Loucy (cell line): ENCODE results near the gene FUBP1.

ENCODE experiments used
- H2AFZ ChIP-seq: fragments of 200-600 bp; sonication (generic); 2 replicates; pipeline ENCODE4 v1.6.0; 2016; ENCODE audit warnings: antibody characterized with exemption, mild to moderate bottlenecking, low read length, moderate library complexity
- H3F3A ChIP-seq: fragments of 200-600 bp; 2 replicates; pipeline ENCODE4 v1.6.0; 2016; ENCODE audit warnings: antibody characterized with exemption, low read depth, mild to moderate bottlenecking
- H3K27me3 ChIP-seq: fragments of 200-600 bp; sonication (generic); 2 replicates; pipeline ENCODE4 v1.6.1; 2014; ENCODE audit warnings: low read length, mild to moderate bottlenecking; ENCODE audit not compliant: insufficient read depth, poor library complexity, severe bottlenecking
- H3K36me3 ChIP-seq: fragments of 200-600 bp; sonication (generic); 2 replicates; pipeline ENCODE4 v1.6.1; 2016; ENCODE audit warnings: low read length; ENCODE audit not compliant: insufficient read depth
- H3K4me1 ChIP-seq: fragments of 200-600 bp; sonication (generic); 2 replicates; pipeline ENCODE4 v1.5.1; 2014; ENCODE audit warnings: low read length, mild to moderate bottlenecking; ENCODE audit not compliant: insufficient read depth, poor library complexity, severe bottlenecking
- H3K4me2 ChIP-seq: fragments of 200-600 bp; sonication (generic); 2 replicates; pipeline ENCODE4 v1.6.0; 2014; ENCODE audit warnings: antibody characterized with exemption, low read length, low read depth, mild to moderate bottlenecking; ENCODE audit not compliant: poor library complexity, severe bottlenecking
- H3K4me3 ChIP-seq: fragments of 200-600 bp; sonication (generic); 2 replicates; pipeline ENCODE4 v1.5.1; 2014; ENCODE audit warnings: low read length, mild to moderate bottlenecking, mixed read lengths; ENCODE audit not compliant: poor library complexity, severe bottlenecking
- H3K79me2 ChIP-seq: fragments of 200-600 bp; sonication (generic); 2 replicates; pipeline ENCODE4 v1.6.1; 2014; ENCODE audit warnings: low read length; ENCODE audit not compliant: insufficient read depth
- H3K9ac ChIP-seq: fragments of 200-600 bp; sonication (generic); 2 replicates; pipeline ENCODE4 v1.6.0; 2014; ENCODE audit warnings: mild to moderate bottlenecking, low read depth, low read length, moderate library complexity; ENCODE audit not compliant: poor library complexity, severe bottlenecking
- H3K9me2 ChIP-seq: fragments of 200-600 bp; sonication (generic); replicated peaks from 2 replicates; pipeline ENCODE4 v1.6.1; 2016; ENCODE audit warnings: low read depth, low read length, mixed read lengths
- H3K9me3 ChIP-seq: fragments of 200-600 bp; sonication (generic); 2 replicates; pipeline ENCODE4 v1.6.1; 2014; ENCODE audit warnings: mild to moderate bottlenecking, antibody characterized with exemption, low read length, low read depth; ENCODE audit not compliant: insufficient read depth
- H4K20me1 ChIP-seq: fragments of 200-600 bp; sonication (generic); 2 replicates; pipeline ENCODE4 v1.6.0; 2014; ENCODE audit warnings: antibody characterized with exemption, low read length, mild to moderate bottlenecking; ENCODE audit not compliant: insufficient read depth, poor library complexity, severe bottlenecking
- CTCF ChIP-seq: fragments of 200-600 bp; sonication (generic); conservative IDR thresholded peaks from 2 replicates; pipeline ENCODE4 v1.5.1; 2014; ENCODE audit warnings: mild to moderate bottlenecking, antibody characterized with exemption, low read length
- EZH2phosphoT487 ChIP-seq: fragments of 200-600 bp; IDR thresholded peaks from 2 replicates; pipeline ENCODE4 v1.6.1; 2018; ENCODE audit warnings: antibody characterized with exemption, mild to moderate bottlenecking, moderate library complexity, borderline replicate concordance

The FUBP1 gene

GRCh38 chr1:77996734-77997133 lies 17.9 kb upstream of the FUBP1 start:
- Histone ChIP-seq H3K4me1 (no peaks in the 10 kb centered on the region), H3K4me3 (no peak overlapping the region), H3K9me3 (no peaks in the 10 kb centered on the region), H3K4me2 (no peak overlapping the region), H3K9me2 (no peaks in the 10 kb centered on the region), H3F3A (no peaks in the 10 kb centered on the region), H2AFZ (no peak overlapping the region), H3K27me3 (no peaks in the 10 kb centered on the region), H3K36me3 (no peaks in the 10 kb centered on the region), H3K79me2 (no peaks in the 10 kb centered on the region), H4K20me1 (no peaks in the 10 kb centered on the region), H3K9ac (no peak overlapping the region)
- no peak for TF ChIP-seq CTCF
- TF ChIP-seq EZH2phosphoT487: no peak

GRCh38 chr1:77994117-77994705 lies 15.3 kb upstream of the FUBP1 start:
- Histone ChIP-seq H3K4me1 (no peaks in the 10 kb centered on the region), H3K4me2 (no peak overlapping the region), H3K36me3 (no peaks in the 10 kb centered on the region), H3K4me3 (no peak overlapping the region), H4K20me1 (no peaks in the 10 kb centered on the region), H3K9me3 (no peaks in the 10 kb centered on the region), H3K9ac (no peak overlapping the region), H2AFZ (no peak overlapping the region), H3F3A (no peaks in the 10 kb centered on the region), H3K27me3 (no peaks in the 10 kb centered on the region), H3K9me2 (no peaks in the 10 kb centered on the region), H3K79me2 (no peaks in the 10 kb centered on the region)
- TF ChIP-seq CTCF: no peak
- TF ChIP-seq EZH2phosphoT487: no peak

- Histone ChIP-seq H3K4me3 (no peak overlapping the region), H3F3A (no peaks in the 10 kb centered on the region), H3K79me2 (no peaks in the 10 kb centered on the region), H3K4me2 (no peak overlapping the region), H3K4me1 (no peaks in the 10 kb centered on the region), H3K9me2 (no peaks in the 10 kb centered on the region), H3K27me3 (no peaks in the 10 kb centered on the region), H2AFZ (no peak overlapping the region), H3K9ac (no peak overlapping the region), H3K36me3 (no peaks in the 10 kb centered on the region), H4K20me1 (no peaks in the 10 kb centered on the region), H3K9me3 (no peaks in the 10 kb centered on the region)
- no peak for TF ChIP-seq EZH2phosphoT487
These were observed 12.8 kb upstream of the FUBP1 start for GRCh38 chr1:77991638-77992037.

- Histone ChIP-seq H3K4me1 (no peaks in the 10 kb centered on the region), H3K27me3 (no peaks in the 10 kb centered on the region), H3K79me2 (no peaks in the 10 kb centered on the region), H3K9me2 (no peaks in the 10 kb centered on the region), H4K20me1 (no peaks in the 10 kb centered on the region), H3K9ac (no peak overlapping the region), H3F3A (no peaks in the 10 kb centered on the region), H3K9me3 (no peaks in the 10 kb centered on the region), H2AFZ (no peak overlapping the region), H3K4me3 (no peak overlapping the region), H3K4me2 (no peak overlapping the region), H3K36me3 (no peaks in the 10 kb centered on the region)
- TF ChIP-seq CTCF (no peak), EZH2phosphoT487 (no peak)
These were observed 11.8 kb upstream of the FUBP1 start for GRCh38 chr1:77990629-77991204.
